ENCODE data around the gene CEACAM18. TPM values are rescaled to one million over a fixed set of nuclear protein-coding genes. Genes with fewer than 3 reads are reported as not detected.

Gene CEACAM18
- total and polyA plus RNA-seq, 10 of the 15 experiments (the other 5 are each of a cell fraction or from before 2014, with no cell fraction given) = not detected

DNA sequence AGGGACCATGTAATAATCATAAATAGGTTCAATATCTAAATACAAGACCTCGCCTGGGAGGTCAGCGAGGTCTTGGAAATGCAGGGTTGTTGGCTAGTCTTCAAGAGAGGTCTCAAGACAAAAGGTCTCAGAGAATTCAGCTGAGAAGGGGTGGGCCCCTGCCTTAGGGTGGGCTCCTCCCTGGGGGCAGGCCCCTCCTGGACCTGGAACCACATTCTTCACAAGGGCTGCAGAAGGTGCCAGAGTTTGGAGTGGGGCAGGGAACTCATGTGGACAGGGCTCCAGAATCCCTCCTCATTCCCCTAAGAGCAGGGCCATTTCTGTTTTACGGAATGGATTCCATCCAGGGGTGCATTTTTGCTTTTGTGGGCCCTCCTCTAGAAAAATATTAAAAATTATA lies 10.2 kb downstream of the CEACAM18 start:
- in situ Hi-C loops (cut with MboI) = no loop called here
- no peaks in the 10 kb centered on the region for H4K20me1 ChIP-seq (ENCODE audit: control insufficient read depth, insufficient read depth)
- H3K9ac ChIP-seq (ENCODE audit: control insufficient read depth, insufficient read depth, low read length) = no peak overlapping the region
- FAIRE-seq (no peak), DNase-seq (ENCODE audit: low read depth, low spot score) (no peak), ATAC-seq (no peak)
- RAD21 ChIA-PET (ENCODE audit: unreplicated experiment) = no interaction called here
- no peaks in the 10 kb centered on the region for H3K27me3 ChIP-seq (replicated peaks in 1 of 2; ENCODE audit: control insufficient read depth in 2 of 2, insufficient read depth in 2 of 2, low read length in 1 of 2)
- SMC1A ChIA-PET (ENCODE audit: uncharacterized antibody, unreplicated experiment) = no interaction called here
- no TSS peak for BruUV-seq (replicated peaks)
- H3K4me2 ChIP-seq (ENCODE audit: control insufficient read depth, insufficient read depth) = no peak overlapping the region
- H3K27ac ChIP-seq (ENCODE audit: control insufficient read depth, insufficient read depth) = no peak overlapping the region
- no peak overlapping the region for H3K4me3 ChIP-seq
- POLR2A ChIA-PET = no interaction called here
- CTCF ChIA-PET = no interaction called here
- intact Hi-C loops (cut with micrococcal nuclease; ENCODE audit: unreplicated experiment) = no loop called here
- WGBS (ENCODE audit: insufficient coverage, insufficient replicate concordance, low lambda C conversion rate, missing lambda C conversion rate) = 0% methylated on average over 3 of the region's 3 CpGs
- no peaks in the 10 kb centered on the region for H3K9me3 ChIP-seq (replicated peaks; ENCODE audit: control insufficient read depth, insufficient read depth, low read length)
- H2AFZ ChIP-seq (ENCODE audit: control insufficient read depth, low read depth, low read length) = no peak overlapping the region
- H3K79me2 ChIP-seq (ENCODE audit: control insufficient read depth, insufficient read depth, low read length) = no peaks in the 10 kb centered on the region
- H3K36me3 ChIP-seq (ENCODE audit: control insufficient read depth in 2 of 2, insufficient read depth in 2 of 2, low read length in 1 of 2) = no peaks in the 10 kb centered on the region
- H3K4me1 ChIP-seq (ENCODE audit: control insufficient read depth, insufficient read depth, low read length) = no peaks in the 10 kb centered on the region
- no peak for TF ChIP-seq MYC (IDR thresholded peaks at IDR 0.05; ENCODE audit: insufficient read depth, insufficient read length, insufficient replicate concordance, low read length, severe bottlenecking)
- TF ChIP-seq, protein P1, sequence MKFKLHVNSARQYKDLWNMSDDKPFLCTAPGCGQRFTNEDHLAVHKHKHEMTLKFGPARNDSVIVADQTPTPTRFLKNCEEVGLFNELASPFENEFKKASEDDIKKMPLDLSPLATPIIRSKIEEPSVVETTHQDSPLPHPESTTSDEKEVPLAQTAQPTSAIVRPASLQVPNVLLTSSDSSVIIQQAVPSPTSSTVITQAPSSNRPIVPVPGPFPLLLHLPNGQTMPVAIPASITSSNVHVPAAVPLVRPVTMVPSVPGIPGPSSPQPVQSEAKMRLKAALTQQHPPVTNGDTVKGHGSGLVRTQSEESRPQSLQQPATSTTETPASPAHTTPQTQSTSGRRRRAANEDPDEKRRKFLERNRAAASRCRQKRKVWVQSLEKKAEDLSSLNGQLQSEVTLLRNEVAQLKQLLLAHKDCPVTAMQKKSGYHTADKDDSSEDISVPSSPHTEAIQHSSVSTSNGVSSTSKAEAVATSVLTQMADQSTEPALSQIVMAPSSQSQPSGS (IDR thresholded peaks at IDR 0.05; ENCODE audit: low read length) = no peak
- no peak for TF ChIP-seq ZBTB40 (IDR thresholded peaks at IDR 0.05; ENCODE audit: borderline replicate concordance)
- TF ChIP-seq CREM (IDR thresholded peaks at IDR 0.05; ENCODE audit: low read depth) = no peak
- TF ChIP-seq, protein P2, sequence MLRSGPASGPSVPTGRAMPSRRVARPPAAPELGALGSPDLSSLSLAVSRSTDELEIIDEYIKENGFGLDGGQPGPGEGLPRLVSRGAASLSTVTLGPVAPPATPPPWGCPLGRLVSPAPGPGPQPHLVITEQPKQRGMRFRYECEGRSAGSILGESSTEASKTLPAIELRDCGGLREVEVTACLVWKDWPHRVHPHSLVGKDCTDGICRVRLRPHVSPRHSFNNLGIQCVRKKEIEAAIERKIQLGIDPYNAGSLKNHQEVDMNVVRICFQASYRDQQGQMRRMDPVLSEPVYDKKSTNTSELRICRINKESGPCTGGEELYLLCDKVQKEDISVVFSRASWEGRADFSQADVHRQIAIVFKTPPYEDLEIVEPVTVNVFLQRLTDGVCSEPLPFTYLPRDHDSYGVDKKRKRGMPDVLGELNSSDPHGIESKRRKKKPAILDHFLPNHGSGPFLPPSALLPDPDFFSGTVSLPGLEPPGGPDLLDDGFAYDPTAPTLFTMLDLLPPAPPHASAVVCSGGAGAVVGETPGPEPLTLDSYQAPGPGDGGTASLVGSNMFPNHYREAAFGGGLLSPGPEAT (IDR thresholded peaks at IDR 0.05; ENCODE audit: low read depth) = no peak
- no peak for TF ChIP-seq RBBP5 (conservative IDR thresholded peaks at IDR 0.05)
- no peak for TF ChIP-seq YY1 (IDR thresholded peaks at IDR 0.05; ENCODE audit: low read depth, low read length)
- no peak for TF ChIP-seq SRF (IDR thresholded peaks at IDR 0.05; ENCODE audit: low read depth in 2 of 2, low read length in 2 of 2)
- TF ChIP-seq PAX8 (IDR thresholded peaks at IDR 0.05) = no peak
- TF ChIP-seq, protein P3, sequence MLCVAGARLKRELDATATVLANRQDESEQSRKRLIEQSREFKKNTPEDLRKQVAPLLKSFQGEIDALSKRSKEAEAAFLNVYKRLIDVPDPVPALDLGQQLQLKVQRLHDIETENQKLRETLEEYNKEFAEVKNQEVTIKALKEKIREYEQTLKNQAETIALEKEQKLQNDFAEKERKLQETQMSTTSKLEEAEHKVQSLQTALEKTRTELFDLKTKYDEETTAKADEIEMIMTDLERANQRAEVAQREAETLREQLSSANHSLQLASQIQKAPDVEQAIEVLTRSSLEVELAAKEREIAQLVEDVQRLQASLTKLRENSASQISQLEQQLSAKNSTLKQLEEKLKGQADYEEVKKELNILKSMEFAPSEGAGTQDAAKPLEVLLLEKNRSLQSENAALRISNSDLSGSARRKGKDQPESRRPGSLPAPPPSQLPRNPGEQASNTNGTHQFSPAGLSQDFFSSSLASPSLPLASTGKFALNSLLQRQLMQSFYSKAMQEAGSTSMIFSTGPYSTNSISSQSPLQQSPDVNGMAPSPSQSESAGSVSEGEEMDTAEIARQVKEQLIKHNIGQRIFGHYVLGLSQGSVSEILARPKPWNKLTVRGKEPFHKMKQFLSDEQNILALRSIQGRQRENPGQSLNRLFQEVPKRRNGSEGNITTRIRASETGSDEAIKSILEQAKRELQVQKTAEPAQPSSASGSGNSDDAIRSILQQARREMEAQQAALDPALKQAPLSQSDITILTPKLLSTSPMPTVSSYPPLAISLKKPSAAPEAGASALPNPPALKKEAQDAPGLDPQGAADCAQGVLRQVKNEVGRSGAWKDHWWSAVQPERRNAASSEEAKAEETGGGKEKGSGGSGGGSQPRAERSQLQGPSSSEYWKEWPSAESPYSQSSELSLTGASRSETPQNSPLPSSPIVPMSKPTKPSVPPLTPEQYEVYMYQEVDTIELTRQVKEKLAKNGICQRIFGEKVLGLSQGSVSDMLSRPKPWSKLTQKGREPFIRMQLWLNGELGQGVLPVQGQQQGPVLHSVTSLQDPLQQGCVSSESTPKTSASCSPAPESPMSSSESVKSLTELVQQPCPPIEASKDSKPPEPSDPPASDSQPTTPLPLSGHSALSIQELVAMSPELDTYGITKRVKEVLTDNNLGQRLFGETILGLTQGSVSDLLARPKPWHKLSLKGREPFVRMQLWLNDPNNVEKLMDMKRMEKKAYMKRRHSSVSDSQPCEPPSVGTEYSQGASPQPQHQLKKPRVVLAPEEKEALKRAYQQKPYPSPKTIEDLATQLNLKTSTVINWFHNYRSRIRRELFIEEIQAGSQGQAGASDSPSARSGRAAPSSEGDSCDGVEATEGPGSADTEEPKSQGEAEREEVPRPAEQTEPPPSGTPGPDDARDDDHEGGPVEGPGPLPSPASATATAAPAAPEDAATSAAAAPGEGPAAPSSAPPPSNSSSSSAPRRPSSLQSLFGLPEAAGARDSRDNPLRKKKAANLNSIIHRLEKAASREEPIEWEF (IDR thresholded peaks at IDR 0.05; ENCODE audit: insufficient replicate concordance, low read depth, low read length) = no peak
- TF ChIP-seq CBX3 (IDR thresholded peaks at IDR 0.05; ENCODE audit: borderline replicate concordance, low read depth) = no peak

Data from GM12878 (cell line).